Measurements from ENCODE around the gene MEGF10.
A peak's percentile ranks its signal among the peaks of the same experiment; 100 is the strongest.

MEGF10 gene

DNA sequence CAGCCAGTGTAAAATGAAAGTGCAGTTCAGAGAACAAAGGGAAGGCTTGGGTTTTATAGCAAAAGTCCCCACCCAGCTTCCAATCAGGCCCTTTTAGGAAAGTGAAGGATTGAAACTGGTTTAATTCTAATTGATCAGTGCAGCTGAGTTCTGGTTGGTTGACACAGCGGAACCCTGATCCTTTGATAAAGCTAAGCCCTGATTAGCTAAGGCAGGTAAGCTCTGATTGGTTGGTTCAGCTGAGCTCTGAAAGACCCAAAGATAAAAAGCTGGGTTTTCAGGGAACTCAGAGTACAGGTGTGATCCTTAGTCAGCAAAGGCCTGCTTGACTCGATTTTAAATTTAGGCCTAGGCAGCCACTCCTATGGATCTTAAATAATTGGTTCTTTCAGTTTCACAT, 156.0 kb downstream of the MEGF10 start:
- no peak for DNase-seq

- no peak for DNase-seq
These were observed 157.2 kb downstream of the MEGF10 start for GRCh38 chr5:127447827-127448226.

DNA sequence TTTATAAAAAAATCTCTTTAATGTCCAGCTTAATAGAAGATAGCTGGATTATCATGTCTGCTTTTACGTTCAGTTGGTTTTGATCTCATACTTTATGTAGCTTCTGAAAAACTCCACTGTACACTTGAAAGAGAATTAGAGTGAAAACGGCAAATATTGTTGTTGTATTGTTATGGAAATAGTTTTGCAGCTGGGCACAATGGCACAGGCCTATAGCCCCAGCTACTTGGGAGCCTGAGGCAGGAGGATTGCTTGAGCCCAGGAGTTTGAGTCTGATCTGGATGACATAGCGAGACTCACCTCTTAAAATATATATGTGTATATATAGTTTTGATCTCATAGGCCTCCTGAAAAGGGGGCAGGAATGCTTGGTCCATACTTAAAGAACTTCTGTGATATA, 159.4 kb downstream of the MEGF10 start:
- DNase-seq: no peak

- DNase-seq: no peak
These were observed 160.5 kb downstream of the MEGF10 start for GRCh38 chr5:127451096-127451495.

GRCh38 chr5:127452626-127453025, 162.0 kb downstream of the MEGF10 start:
- DNase-seq: no peak

- DNase-seq: no peak
These were observed 180.6 kb downstream of the MEGF10 start for GRCh38 chr5:127471211-127471610.

DNA sequence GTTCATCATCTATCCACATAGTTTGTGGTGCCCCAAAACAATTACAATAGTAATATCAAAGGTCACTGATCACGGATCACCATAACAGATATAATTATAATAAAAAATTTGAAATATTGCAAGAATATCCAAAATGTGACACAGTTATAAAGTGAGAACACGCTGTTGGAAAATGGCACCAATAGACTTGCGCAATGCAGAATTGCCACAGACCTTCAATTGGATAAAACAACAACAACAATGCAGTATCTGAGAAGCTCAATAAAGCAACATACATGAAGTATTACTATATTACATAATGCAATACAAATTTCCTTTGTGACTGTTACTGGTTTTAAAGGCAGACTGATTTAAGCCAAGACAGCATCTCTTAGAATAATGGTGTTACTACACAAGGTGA, 182.1 kb downstream of the MEGF10 start:
- no peak for DNase-seq

DNA sequence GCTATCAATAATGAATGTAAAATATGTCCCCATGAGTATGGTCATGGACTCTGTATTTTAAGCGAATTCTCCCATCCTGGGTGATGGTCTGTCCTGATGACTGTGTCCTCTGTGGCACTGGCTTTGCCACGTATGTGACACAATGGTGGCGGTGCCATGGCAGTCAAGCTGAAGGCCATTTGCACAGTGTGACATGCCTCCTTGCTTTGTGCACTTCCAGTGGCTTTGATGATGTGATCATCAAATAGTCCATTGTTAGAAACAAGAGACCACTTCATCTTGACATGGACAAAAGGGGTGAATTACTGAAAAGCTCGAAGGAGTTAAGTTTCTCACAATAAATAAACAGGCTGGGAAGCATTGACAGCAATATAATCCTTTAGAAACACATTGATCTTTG, 195.9 kb downstream of the MEGF10 start:
- DNase-seq: no peak

GRCh38 chr5:127492854-127493738, 202.5 kb downstream of the MEGF10 start:
- peak; percentile 24 to 90 for DNase-seq

DNA sequence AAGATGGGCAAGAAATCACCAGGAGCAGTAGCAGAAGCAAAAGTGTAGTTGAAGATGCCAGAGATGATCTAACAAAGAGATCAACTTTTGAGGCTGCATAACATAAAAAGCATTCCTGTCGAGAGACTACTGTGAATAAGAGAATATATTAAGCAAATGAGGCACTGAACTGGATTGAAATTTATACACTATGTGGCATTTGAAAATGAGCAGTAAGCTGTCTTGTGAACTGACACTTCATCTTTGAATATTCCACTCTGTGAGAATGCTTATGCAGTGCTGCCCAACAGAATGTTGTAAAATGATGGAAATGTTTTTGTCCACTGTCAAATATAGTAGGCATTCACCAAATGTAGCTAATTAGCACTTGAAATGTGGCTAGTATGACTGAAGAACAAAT, 208.0 kb downstream of the MEGF10 start:
- DNase-seq: no peak

GRCh38 chr5:127505905-127506304, 215.3 kb downstream of the MEGF10 start:
- DNase-seq: no peak

DNA sequence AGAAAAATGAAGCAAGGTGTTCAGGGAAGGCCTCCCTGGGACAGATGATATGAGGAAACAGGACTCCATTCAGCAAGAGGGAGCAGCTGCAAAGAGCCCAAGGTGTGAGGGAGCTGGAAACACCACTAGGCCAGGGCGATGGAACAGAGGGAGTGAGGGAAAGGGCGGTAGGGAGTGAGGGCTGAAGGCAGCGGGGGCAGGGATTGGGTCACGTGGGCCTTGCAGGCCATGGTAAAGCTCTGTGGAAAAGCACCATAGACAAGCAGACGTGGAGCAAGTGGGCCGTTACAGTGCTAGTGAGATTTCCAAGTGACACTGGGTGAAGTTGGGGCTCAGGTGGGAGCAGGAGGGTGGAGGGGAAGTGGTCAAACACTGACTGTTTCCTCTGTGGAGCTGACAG, 216.0 kb downstream of the MEGF10 start:
- no peak for DNase-seq

GRCh38 chr5:127508644-127509373, 218.2 kb downstream of the MEGF10 start:
- no peak for DNase-seq

Data from SW 1271 (cell line).